Kidney capillary endothelial cell (primary cell): ENCODE measurements around the gene IDH3G.
A peak's percentile ranks its signal among the peaks of the same experiment; 100 is the strongest.

ENCODE experiments used
- DNase-seq: peaks from one replicate; pipeline ENCODE4 v3.0.0-alpha.2; 2018; ENCODE audit warnings: low spot score

Gene IDH3G

DNA sequence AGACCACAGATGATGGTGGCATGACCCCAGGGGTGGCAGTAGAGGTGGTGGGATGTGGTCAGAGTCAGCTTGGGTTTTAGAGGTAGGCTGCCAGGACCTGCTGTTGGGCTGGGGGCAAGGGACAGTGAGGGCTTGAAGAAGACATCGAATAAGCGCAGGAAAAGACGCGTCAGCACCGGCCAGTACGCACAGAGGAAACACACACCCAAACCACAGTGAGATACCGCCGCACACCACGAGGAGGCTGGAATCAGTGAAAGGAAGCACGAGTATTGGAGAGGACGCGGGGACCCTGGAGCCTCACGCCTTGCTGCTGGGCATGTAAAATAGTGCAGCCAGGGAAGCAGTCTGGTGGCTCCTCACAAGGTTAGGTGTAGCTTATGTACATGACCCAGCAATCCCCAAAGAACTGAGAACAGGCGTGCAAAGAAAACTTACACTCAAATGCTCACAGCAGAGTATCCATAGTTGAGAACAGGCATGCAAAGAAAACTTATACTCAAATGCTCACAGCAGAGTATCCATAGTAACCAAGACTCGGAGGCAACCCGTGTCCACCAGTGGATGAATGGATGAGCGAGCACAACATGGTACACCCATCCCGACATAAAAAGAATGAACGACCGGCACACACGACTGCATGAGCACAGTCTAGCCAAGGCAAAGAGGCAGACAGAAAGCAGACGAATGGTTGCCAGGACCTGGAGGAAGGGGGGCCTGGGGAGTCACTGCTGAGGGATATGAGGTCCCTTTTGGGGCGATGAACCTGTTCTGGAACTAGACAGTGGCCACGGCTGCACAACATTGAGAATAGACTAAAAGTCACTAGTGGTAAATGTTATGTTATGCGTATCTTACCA is 22.9 kb upstream of the IDH3G start:
- no peak for DNase-seq

DNA sequence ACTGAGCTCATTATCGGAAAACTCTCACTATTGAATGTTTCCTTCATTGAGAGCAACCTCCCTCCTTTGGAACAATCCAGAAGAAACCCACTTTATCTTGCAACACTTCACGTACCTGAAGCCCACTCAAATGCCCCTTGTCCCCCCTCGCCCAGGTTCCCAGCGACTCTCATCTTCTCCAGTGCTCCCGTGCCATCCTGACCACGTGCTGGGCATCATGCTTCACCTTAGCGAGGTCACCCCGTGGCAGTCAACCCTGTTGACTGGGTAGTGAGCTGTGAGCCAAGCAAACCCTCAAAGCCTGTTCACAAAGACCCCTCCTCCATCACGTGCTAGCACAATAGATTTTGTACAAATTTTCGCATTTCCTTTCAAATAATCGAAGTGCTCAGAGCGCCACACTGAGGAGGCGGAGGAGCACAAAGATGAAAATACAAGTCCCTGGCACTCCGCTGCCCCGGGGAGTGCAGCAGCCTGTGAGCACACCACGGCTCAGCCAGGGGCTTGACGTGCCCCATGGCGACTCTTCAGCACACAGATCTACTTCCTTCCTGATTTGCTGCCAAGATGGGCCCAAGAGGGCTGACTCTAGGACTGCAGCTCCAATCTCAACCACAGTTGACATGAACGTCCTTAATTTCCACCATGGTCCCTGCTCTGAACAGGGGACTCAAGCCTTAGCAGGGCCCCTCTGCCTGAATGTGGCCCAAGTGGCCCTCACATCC is 20.6 kb upstream of the IDH3G start:
- DNase-seq, result no peak

DNA sequence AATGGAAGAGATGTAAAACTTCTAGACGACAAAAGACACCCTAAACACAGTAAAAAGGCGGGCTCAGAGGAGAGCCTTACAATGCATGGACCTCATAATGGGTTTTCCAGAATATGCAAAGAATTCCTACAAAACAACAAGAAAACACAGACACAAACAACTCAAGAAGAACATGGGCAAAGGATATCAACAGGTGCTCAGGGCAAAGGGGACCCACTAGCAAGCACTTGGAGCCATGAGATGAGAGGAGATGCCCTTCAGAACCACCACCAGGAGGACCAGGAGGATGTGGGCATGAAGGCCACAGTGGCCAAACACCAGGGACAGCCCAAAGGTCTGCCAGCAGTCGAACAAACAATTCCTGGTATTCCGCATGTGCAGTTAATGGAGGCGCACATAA is 19.0 kb upstream of the IDH3G start:
- no peak for DNase-seq

DNA sequence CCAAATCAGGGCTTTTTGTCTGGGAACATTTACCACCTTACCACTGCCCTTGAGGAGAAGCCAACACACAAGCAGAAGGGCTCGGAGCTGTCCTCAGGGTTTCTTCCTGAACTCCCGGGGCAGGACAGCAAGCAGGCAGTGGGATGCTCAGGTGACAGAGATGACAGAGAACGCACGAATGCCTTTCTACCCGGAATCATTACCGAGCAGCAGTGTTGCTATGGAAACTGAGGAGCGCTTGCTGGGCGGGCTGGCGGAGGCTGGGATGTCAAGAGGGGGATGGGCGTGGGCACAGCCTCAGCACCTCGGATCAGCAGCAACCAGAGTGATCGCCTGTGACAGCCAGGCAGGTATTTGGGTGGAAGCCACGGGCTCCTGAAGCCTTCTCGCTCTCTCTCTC is 18.0 kb upstream of the IDH3G start:
- DNase-seq, result no peak

DNA sequence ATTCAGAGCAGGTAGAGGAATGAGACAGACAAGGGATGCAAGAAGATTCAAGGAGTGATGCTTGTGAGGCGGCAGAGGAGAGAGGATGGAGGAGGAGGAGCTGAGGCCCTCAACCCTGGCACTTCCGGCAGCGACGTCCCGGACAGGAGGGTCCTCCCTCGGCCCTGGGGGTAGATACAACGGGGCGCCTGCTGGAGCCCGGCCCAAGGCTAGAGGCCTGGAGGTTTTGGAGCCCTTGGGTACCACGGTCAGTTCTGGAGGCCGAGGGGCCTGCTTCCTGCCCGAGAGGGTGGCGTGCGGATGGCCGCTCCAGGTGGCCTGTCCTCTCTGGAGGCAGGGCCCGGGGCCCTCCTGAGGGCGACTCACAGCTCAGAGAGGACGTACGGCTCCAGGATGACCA is 13.8 kb upstream of the IDH3G start:
- no peak for DNase-seq

DNA sequence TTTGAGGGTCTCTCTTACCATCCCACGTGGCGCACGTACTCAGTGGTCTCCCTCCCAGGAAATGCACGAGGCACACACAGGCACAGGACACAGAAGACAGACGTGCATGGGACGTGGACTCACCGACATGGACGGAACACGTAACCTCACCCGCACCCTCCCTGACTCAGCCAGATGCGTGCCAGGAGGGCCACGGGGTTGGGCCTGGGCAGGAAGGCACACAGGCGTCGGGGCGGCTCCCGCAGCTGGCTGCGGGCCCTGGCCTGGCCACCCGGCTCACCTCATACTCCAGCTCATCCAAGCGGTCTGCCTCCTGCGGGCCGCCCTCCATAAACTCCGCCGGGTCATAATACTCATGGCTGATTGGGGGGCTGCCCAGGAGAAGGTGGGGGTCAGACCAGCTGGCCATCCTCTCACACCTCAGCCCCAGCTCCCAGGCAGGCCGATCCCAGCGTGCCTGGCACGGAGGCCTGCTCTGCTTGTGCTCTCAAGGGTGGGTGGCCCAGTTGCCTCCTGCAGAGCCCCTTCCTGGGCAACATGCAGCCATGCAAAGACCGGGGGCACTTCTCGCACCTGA is 12.9 kb upstream of the IDH3G start:
- no peak for DNase-seq

DNA sequence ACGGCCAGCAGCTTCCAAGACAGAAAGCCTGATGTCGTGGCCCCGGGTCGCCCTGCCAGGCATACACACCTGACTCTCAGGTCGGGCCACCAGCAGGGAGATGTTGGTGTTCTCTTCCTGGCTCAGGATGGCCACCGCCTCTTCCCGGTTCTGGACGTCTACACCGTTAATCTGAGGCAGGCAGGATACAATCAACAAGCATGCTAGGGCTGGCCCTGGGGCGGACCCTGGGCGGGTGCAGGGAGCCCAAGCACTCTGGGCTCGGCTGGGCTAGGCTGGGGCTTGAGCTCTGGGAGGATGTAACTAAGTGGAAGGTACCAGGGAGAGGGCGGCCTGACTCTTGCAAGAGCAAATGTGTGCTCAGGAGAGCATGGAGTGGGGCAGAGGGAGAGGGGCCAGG is 11.3 kb upstream of the IDH3G start:
- no peak for DNase-seq

DNA sequence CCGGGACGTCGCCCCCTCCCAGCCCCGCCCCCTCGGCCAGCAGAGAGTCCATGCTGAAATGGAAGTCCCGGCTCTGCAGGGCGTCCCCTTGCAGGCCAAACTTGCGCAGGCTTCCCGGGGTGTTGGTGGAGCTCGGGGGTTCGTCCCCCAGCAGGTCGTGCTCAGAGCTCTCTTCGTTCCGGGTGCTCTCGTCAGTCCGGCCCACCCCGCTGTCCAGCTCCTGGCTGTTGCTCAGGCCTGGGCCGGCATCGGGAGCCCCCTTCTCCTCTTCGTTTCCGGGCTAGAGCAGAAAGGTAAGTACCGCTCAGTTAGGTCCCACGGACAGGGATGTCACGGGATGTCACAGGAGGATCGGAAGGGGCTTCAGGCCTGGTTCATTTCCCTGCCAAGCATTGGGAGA is 10.4 kb upstream of the IDH3G start:
- DNase-seq, result no peak

DNA sequence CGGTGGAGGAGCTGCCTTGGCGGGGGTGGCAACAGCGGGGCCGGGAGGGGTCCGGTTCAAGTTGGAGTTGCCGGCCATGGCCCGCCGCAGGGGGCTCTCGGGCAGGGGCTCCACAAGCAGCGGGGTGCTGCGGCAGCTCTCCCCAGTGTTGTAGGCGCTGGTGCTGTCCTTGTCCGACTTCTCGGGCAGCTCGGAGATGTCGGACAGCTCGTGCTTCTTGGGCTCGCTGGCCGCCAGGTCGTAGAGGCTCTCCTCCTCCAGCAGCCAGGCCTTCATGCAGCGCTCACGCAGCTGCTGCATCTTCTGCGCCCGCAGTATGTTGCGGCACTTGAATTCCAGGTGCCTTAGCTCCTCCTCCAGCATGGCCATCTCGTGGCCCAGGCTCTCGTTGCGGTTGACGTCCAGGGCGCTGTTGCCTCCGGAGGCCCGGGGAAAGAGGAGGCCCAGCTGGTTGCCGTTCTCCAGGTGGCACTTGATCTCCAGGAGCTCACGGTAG is 10.0 kb upstream of the IDH3G start:
- no peak for DNase-seq

DNA sequence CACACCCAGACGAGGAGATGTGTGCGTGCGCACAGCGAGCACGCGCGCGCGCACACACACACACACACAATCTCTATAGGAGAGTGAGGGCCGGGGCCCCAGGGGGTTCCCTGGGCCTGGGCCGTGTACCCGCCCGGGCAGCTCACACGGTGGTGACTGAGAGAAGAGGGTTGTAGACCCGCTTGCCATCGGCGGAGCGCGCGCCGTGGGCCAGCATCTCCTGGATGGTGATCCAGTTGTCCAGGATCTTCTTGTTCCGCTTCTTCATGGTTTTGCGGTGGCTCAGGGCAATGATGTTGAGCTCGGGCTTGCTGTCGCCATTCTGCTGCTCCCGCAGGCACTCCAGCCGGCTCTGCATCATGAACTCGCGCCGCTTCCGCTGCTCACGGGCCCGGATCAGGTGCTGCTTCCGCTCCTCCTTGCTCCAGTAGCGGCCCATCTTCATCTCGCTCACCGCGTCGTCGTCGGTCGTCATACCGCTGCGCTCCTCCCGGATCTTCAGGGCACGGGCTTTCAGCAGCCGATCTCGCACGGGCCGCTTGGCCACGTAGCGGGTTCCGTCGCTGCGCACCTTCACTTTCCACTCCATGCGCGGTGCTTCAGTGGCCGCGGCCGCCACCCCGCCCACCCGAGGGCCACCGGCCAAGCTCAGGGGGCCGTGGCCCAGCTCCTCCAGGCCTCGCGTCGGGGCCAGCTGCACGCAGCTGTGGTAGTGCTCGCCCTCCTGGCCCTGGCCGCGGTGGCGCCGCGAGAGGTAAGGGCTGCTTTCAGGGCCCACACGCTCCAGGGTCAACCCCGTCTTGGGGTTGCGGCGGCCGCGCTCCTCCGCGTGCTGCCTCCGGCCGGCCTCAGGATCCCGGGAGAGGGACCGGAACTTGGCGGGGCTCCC is 9.3 kb upstream of the IDH3G start:
- no peak for DNase-seq

DNA sequence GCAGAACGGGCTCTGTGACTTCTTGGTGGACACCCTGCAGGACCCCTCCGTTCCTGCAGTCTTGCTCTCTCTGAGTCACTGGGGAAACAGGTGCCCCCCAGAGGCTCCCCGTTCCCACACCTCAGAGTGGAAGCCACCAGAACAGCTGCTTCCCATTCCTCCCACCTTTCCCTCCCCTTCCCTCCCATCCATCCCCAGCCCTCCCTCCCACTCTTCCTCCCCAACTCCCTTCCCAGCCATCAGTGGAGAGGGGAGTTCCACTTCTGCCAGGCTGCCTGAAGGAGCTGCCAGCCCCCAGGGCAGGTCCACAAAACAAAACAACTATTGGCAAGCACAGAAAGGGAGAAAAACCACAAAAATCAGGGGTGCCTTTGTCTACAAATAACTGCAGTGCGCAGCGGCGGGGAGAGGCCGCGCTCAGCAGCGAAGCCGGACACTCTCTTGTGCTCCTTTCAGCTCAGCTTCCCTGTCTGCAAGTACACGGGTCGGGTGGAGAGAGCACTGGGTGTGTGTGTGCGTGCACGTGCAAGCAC is 8.4 kb upstream of the IDH3G start:
- DNase-seq, result no peak

DNA sequence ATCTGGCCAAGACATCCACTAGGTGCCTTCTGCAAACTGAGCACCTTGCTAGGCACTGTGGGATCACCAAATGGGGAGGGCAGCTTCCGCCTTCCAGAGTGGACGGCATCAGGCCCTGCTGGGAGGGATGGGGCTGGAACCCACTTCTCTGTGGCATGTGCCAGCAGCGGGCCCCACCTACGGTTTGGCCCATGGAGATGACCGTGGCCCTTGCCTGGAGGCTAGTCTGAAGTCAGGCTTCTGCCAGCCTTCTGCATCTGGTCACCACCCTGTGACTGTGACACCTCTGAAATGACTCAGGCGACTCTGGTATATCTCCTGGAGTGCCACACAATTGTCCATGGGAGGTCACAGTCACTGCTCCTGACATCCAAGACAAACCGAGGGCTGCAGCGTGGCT is 7.5 kb upstream of the IDH3G start:
- DNase-seq, result no peak

DNA sequence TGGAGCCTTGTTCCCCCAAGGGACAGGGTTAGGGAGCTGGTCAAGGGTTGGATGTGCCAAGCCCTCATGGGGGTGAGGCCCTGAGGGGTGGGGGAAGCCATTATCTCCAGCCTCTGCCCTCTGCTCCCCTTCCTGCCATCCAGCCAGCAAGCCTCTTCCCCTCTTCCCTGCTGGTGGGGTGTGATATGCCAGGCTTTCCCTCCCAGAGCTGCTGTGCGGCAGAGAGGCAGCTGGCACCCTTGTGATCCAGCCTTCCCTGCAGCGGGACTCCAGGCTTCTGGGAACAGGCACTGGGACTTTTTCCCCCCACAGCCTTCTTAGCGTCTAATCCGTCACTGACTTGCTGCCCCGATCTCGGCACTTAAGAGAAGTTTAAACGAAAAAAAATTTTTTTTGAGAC is 6.6 kb upstream of the IDH3G start:
- no peak for DNase-seq

DNA sequence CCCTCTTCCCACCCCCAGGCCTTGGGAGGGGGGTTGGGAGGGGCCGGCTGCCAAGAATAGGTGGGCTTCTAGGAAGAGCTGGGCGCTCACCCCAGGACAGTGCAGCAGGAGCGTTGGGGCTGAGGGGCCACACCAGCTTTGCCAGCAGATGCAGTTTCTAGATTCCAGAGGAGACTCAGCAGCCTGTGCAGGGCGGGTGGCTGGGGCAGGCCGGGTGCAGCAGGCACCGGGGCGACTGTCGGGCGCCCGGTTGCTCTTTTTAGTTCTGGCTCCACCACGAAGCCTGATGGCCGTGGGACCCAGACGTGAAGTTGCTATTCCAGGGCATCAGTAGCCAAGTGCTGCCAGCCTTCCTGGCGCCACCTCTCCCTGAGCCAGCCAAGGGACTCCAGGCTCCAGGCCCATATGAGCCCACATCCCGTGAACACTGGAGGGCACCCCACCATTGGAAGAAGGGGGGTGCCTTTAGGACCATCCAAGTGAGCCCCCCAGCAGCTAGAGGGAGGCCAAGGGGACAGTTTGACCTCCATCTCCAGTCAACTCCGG is 6.1 kb upstream of the IDH3G start:
- no peak for DNase-seq

DNA sequence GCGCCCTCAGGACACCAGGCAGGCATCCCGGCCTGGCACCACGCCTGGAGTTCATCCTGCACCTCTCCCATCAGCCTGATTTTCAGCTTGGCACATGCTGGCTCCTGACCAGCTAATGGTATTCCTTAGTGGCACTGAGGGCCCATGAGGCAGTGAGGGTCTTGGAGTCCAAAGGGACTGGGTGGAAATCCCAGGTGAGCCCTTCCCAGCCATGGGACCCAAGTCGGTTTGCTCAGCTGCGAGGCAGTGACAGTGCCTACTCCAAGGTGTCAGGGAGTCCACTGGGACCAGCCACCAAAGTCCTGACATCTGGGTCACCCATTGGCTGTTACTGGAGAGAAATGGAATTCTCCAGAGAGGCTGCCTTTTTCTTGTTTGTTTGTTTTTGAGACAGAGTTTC is 5.2 kb upstream of the IDH3G start:
- DNase-seq, result no peak

DNA sequence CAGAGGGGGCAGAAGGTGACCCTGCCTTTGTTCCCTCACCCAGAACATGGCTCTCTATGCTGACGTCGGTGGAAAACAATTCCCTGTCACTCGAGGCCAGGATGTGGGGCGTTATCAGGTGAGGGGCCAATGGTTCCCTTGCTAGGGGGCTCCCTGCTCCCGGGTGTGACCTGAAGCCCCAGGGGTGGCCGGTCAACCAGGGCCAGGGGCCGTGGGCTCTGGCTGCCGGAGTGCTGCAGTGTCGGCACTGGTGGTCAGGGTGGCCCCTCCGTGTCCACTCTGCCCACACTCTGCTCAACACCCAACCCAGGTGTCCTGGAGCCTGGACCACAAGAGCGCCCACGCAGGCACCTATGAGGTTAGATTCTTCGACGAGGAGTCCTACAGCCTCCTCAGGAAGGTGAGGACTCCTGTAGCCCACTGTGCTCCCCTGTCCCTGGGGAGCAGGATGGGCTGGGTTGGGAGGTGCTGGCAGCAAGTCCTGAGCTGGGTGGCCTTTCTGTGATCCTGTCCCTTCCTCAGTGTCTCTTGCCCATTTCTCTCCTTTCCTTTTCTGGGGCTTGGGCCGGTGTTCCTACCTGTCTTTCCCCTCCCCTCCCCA is 3.3 kb upstream of the IDH3G start:
- no peak for DNase-seq

DNA sequence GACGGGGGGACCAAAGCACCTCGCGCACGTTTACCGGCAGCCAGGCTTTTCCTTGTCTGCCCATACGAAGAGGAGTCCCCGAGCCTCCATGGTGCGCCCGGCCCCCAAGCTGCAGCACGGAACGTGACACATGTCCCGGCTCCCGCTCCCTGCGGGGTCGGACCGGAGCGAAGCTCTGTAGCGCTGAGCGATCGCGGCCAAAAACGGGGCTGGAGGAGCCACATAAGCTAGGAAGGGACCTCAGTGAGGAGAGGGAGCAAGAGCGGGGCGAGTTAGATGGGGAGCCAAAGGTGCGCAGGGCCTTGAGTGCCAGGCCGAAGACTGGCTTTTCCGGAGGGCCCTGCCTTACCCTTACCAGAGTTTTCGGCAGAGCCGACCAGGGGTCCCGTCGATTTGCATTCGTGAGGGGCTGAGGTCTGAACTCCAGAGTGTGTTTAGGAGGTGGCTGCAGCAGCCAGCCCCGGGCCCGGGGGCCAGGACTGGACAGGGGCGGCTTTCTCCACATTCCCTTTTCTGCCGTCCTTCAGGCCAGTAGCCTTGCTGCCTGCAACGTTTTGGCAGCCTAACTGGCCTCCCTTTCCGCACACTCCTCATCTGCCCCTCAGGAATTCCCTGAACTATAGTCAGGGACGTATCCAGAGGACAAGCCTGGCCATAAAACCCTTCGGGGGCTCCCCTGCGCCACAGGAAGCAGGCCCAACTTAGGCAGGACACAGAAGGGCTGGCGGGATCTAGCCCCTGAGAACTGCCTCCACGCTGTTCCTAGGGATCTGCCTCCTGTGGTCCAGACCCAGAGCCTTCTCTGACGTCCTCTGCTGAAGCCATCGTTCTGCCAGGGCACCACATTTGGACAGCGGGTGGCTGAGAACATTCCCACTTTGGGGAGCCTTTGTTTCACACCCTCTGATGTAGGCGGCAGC is 982 bp upstream of the IDH3G start:
- DNase-seq, result no peak

DNA sequence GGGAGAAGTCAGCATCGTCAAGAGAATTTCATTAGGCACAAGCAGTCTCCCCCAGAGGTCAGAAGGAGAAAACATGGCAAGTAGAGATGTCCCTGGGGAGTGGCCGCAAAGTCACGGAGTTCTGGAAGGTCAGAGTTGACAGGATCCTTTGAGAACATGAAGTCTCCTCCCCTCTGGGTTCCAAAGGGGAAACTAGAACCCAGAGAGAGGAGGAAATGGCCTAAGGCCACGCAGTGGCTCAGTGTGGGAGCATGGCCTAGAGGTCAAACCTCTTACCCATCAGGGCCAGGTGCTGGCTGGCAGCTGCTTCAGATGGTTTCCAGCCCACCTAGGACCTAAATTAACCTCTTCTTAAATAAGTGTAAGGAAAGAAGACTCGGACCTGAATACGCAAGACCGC is 884 bp downstream of the IDH3G start:
- DNase-seq, result peak; percentile 12

DNA sequence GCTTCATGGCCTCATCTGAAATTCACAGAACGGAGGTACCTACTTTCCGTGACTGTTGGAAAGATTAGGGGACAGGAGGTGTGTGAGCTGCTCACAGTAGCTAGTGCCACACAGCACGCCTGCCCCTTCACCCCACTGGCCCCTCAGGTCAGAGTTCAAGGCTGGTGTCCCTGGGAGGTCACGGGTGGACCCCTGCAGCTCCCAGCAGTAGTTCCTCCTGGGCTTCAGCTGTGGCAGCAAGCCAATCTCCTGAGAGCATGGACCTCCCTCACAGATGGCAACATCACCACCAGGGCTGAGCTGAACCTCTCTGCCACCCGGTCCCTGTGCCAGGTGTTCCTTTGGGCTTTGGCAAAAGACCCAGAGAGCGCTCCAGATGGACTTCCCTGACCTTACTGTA is 1.8 kb downstream of the IDH3G start:
- DNase-seq, result no peak
